ENCODE data around the gene XYLT1.

DNA sequence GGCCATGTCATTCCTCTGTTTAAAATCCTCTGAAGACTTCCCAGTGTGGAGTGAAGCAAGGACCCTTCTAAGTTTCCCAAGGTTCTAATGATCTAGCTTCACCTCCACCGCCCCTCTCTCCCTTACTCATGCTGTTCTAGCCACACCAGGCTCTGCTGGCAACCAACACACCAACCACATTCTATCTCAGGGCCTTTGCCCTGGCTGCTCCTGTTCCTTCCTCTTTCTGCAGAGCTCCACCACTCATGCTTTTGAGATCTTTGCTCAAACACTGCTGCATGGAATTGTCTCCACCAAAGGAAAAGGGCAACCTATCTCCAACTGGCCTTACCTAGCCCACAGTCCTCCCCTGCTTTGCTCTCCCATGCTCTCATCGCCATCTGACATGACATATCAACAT lies 128.7 kb downstream of the XYLT1 start:
- TF ChIP-seq, protein P1, sequence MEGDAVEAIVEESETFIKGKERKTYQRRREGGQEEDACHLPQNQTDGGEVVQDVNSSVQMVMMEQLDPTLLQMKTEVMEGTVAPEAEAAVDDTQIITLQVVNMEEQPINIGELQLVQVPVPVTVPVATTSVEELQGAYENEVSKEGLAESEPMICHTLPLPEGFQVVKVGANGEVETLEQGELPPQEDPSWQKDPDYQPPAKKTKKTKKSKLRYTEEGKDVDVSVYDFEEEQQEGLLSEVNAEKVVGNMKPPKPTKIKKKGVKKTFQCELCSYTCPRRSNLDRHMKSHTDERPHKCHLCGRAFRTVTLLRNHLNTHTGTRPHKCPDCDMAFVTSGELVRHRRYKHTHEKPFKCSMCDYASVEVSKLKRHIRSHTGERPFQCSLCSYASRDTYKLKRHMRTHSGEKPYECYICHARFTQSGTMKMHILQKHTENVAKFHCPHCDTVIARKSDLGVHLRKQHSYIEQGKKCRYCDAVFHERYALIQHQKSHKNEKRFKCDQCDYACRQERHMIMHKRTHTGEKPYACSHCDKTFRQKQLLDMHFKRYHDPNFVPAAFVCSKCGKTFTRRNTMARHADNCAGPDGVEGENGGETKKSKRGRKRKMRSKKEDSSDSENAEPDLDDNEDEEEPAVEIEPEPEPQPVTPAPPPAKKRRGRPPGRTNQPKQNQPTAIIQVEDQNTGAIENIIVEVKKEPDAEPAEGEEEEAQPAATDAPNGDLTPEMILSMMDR (IDR thresholded peaks at IDR 0.05; ENCODE audit: low read depth, low read length, poor library complexity, severe bottlenecking), result no peak
- TF ChIP-seq EZH2phosphoT487 (IDR thresholded peaks at IDR 0.05; ENCODE audit: borderline replicate concordance, low read length), result no peak

Measured in DOHH2 (cell line).